ENCODE results near the gene TEX47. TPM values are rescaled to one million over a fixed set of nuclear protein-coding genes. Genes with fewer than 3 reads are reported as not detected.

TEX47 gene
- total RNA-seq: not detected

GRCh38 chr7:88795553-88795952, at the start of gene TEX47:
Gene TEX47 (minus strand): TSS chr7:88795737. CDS start chr7:88794942, 795 bp downstream.
- no peak for DNase-seq (ENCODE audit: low spot score)
- no peak for ATAC-seq

- DNase-seq (ENCODE audit: low spot score): no peak
- no peak for ATAC-seq
Measured at GRCh38 chr7:88845091-88845490, 49.6 kb upstream of the TEX47 start.

GRCh38 chr7:88842201-88842600, 46.7 kb upstream of the TEX47 start:
- no peak for DNase-seq (ENCODE audit: low spot score)
- no peak for ATAC-seq

- DNase-seq (ENCODE audit: low spot score): no peak
- peak; percentile 92 for ATAC-seq
Measured at GRCh38 chr7:88835147-88835728, 39.7 kb upstream of the TEX47 start.

GRCh38 chr7:88826222-88826621, 30.7 kb upstream of the TEX47 start:
- DNase-seq (ENCODE audit: low spot score): no peak
- no peak for ATAC-seq

GRCh38 chr7:88818552-88818951, 23.0 kb upstream of the TEX47 start:
- DNase-seq (ENCODE audit: low spot score): no peak
- ATAC-seq: peak; percentile 73

- no peak for DNase-seq (ENCODE audit: low spot score)
- peak; percentile 82 for ATAC-seq
Measured at GRCh38 chr7:88806280-88807037, 10.9 kb upstream of the TEX47 start.

GRCh38 chr7:88801046-88801445, 5.5 kb upstream of the TEX47 start:
- DNase-seq (ENCODE audit: low spot score): no peak
- ATAC-seq: no peak

GRCh38 chr7:88792361-88792760, 3.2 kb downstream of the TEX47 start:
- ATAC-seq (peak; percentile 64), DNase-seq (ENCODE audit: low spot score) (no peak)

- ATAC-seq: peak; percentile 64
- DNase-seq (ENCODE audit: low spot score): no peak
Measured at GRCh38 chr7:88791891-88792290, 3.6 kb downstream of the TEX47 start.

GRCh38 chr7:88789480-88790064, 6.0 kb downstream of the TEX47 start:
- DNase-seq (ENCODE audit: low spot score) (no peak), ATAC-seq (peak; percentile 74)

- no peak for ATAC-seq
- no peak for DNase-seq (ENCODE audit: low spot score)
Measured at GRCh38 chr7:88787777-88788176, 7.8 kb downstream of the TEX47 start.

GRCh38 chr7:88775838-88776237, 19.7 kb downstream of the TEX47 start:
- ATAC-seq: no peak
- DNase-seq (ENCODE audit: low spot score): no peak

GRCh38 chr7:88772776-88773175, 22.8 kb downstream of the TEX47 start:
- ATAC-seq (no peak), DNase-seq (ENCODE audit: low spot score) (no peak)

GRCh38 chr7:88771417-88771816, 24.1 kb downstream of the TEX47 start:
- no peak for ATAC-seq

GRCh38 chr7:88761779-88762178, 33.8 kb downstream of the TEX47 start:
- DNase-seq (ENCODE audit: low spot score) (no peak), ATAC-seq (no peak)

More at GRCh38 chr7:88771417-88771816, 24.1 kb downstream of the TEX47 start:
- DNase-seq (ENCODE audit: low spot score): no peak

- DNase-seq (ENCODE audit: low spot score) (no peak), ATAC-seq (no peak)
Measured at GRCh38 chr7:88760136-88760515, 35.4 kb downstream of the TEX47 start.

GRCh38 chr7:88759230-88760135, 36.1 kb downstream of the TEX47 start, which contains the start of gene ZNF804B:
Gene ZNF804B (plus strand): TSS chr7:88759700. CDS start chr7:88759977, 277 bp downstream.
- DNase-seq (ENCODE audit: low spot score): no peak
- ATAC-seq: peak; percentile 29

GRCh38 chr7:88758381-88759229, 36.9 kb downstream of the TEX47 start:
- DNase-seq (ENCODE audit: low spot score) (no peak), ATAC-seq (peak; percentile 35)

GRCh38 chr7:88757371-88757770, 38.2 kb downstream of the TEX47 start:
- no peak for DNase-seq (ENCODE audit: low spot score)
- no peak for ATAC-seq

Data from left lobe of liver (tissue), 2 donors.